A673 (cell line): Measurements from ENCODE around the gene SLC24A4.

ENCODE experiments used
- EZH2 ChIP-seq: fragments of 200-600 bp; sonication (generic); IDR thresholded peaks from 2 replicates; pipeline ENCODE4 v1.6.1; 2017; ENCODE audit warnings: borderline replicate concordance, low read depth, mild to moderate bottlenecking, mixed read lengths, antibody characterized with exemption, low read length; ENCODE audit not compliant: poor library complexity, severe bottlenecking
- TF ChIP-seq, protein P1 (sequence below): fragments of 300-800, 200-600 bp; sonication (generic); conservative IDR thresholded peaks from 2 replicates; pipeline ENCODE4 v1.5.1; 2017; ENCODE audit warnings: low read depth, mild to moderate bottlenecking, antibody characterized with exemption, low read length, moderate library complexity, mixed read lengths

DNA sequence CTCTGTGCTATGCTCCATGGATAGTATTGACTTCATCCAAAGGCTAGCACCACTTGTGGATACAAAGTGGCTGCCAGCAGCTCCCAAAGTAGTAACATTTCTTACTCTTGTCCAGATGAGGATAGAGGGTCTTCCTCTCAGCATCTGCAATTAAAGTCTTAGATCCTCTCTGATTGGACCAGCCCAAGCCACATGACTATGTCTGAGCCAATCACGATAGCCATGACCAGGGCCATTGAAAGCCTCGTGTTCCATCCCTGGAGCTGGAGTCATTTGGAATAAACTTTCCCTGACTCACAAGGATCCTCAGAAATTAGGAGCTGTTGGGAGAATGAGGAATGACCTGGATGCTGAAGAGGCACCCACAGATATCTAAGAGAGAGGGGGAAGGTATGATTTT is 28.5 kb upstream of the SLC24A4 start:
- TF ChIP-seq, protein P1, sequence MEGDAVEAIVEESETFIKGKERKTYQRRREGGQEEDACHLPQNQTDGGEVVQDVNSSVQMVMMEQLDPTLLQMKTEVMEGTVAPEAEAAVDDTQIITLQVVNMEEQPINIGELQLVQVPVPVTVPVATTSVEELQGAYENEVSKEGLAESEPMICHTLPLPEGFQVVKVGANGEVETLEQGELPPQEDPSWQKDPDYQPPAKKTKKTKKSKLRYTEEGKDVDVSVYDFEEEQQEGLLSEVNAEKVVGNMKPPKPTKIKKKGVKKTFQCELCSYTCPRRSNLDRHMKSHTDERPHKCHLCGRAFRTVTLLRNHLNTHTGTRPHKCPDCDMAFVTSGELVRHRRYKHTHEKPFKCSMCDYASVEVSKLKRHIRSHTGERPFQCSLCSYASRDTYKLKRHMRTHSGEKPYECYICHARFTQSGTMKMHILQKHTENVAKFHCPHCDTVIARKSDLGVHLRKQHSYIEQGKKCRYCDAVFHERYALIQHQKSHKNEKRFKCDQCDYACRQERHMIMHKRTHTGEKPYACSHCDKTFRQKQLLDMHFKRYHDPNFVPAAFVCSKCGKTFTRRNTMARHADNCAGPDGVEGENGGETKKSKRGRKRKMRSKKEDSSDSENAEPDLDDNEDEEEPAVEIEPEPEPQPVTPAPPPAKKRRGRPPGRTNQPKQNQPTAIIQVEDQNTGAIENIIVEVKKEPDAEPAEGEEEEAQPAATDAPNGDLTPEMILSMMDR, result no peak
- TF ChIP-seq EZH2, result no peak
